Mammary epithelial cell (primary cell): Measurements from ENCODE around the gene UQCRHL.

Experiments used
- EZH2 ChIP-seq: IDR thresholded peaks from 2 replicates; pipeline ENCODE4 v1.6.1; 2012; ENCODE audit warnings: low read length, inconsistent platforms, borderline replicate concordance
- TF ChIP-seq, protein P1 (sequence below), 2 donors: IDR thresholded peaks in 1 of 2; conservative IDR thresholded peaks in 1 of 2; 2 replicates each; pipeline ENCODE4 v1.5.1; 2011 to 2012; ENCODE audit warnings: inconsistent platforms in 2 of 2, low read length in 2 of 2, mild to moderate bottlenecking in 2 of 2, control low read depth in 1 of 2, low read depth in 1 of 2; ENCODE audit not compliant: insufficient read depth in 1 of 2; ENCODE audit errors: extremely low read depth in 1 of 2

DNA sequence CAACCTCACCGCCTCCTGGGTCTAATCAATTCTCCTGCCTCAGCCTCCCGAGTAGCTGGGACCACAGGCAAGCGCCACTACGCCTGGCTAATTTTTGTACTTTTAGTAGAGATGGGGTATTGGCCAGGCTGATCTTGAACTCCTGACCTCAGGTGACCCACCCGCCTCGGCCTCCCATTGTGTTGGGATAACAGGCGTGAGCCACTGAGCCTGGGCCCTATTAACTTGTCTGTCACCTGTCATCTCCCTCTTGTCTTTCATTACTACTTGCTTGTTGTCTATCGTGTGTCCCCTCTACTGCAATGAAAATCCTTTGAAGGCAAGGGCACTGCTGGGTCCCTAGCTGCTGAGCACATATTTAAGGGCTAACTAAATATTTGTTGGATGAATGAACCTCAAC, 3.4 kb downstream of the UQCRHL start:
- TF ChIP-seq, protein P1, sequence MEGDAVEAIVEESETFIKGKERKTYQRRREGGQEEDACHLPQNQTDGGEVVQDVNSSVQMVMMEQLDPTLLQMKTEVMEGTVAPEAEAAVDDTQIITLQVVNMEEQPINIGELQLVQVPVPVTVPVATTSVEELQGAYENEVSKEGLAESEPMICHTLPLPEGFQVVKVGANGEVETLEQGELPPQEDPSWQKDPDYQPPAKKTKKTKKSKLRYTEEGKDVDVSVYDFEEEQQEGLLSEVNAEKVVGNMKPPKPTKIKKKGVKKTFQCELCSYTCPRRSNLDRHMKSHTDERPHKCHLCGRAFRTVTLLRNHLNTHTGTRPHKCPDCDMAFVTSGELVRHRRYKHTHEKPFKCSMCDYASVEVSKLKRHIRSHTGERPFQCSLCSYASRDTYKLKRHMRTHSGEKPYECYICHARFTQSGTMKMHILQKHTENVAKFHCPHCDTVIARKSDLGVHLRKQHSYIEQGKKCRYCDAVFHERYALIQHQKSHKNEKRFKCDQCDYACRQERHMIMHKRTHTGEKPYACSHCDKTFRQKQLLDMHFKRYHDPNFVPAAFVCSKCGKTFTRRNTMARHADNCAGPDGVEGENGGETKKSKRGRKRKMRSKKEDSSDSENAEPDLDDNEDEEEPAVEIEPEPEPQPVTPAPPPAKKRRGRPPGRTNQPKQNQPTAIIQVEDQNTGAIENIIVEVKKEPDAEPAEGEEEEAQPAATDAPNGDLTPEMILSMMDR (conservative IDR thresholded peaks at IDR 0.05 in 1 of 2, IDR thresholded peaks at IDR 0.05 in 1 of 2; ENCODE audit: extremely low read depth in 1 of 2, insufficient read depth in 1 of 2, low read depth in 1 of 2, low read length in 2 of 2) = no peak
- no peak for TF ChIP-seq EZH2
